HEK293 (cell line): ENCODE results near the gene VPS18.

Source experiments
- CTCF ChIA-PET: fragments of 350-600 bp; formaldehyde crosslinking; extraction: SDS; loops from one replicate; lab custom pipeline; 2021; ENCODE audit warnings: antibody characterized with exemption; lab: Yijun Ruan, JAX
- POLR2A ChIA-PET: fragments of 300-600 bp; formaldehyde crosslinking; extraction: SDS; loops from one replicate; lab custom pipeline; 2020; ENCODE audit warnings: antibody characterized with exemption, inconsistent platforms; lab: Yijun Ruan, JAX
- H3K27ac ChIP-seq: fragments of 200-500 bp; sonication (Bioruptor generic); 2 replicates; pipeline ENCODE4 v1.5.1; 2014; ENCODE audit warnings: low read depth, low read length, control low read depth, inconsistent platforms; ENCODE audit errors: extremely low read depth
- H3K36me3 ChIP-seq, 2 experiments: fragments of 200-500 bp in 1 of 2; sonication (Bioruptor generic) in 1 of 2; 1 replicate in 1 of 2; 2 replicates in 1 of 2; pipeline ENCODE4 v1.5.1; 2014 to 2017; ENCODE audit warnings: inconsistent platforms in 2 of 2, low read length in 2 of 2; ENCODE audit not compliant: control insufficient read depth in 2 of 2, insufficient read depth in 1 of 2
- H3K4me1 ChIP-seq: fragments of 200-500 bp; sonication (Bioruptor generic); 2 replicates; pipeline ENCODE4 v1.5.1; 2014; ENCODE audit warnings: mild to moderate bottlenecking, low read length, inconsistent platforms; ENCODE audit not compliant: control insufficient read depth, insufficient read depth
- H3K4me3 ChIP-seq: 2 replicates; pipeline ENCODE4 v1.5.1; 2011; ENCODE audit warnings: low read depth, mild to moderate bottlenecking, control low read depth, low read length, moderate library complexity
- H3K9me3 ChIP-seq: fragments of 200-500 bp; sonication (Bioruptor generic); 2 replicates; pipeline ENCODE4 v1.5.1; 2014; ENCODE audit warnings: low read depth, low read length, inconsistent platforms; ENCODE audit not compliant: control insufficient read depth, insufficient read depth
- BCL11A ChIP-seq: fragments of 450-650 bp; formaldehyde crosslinking; IDR thresholded peaks from 2 replicates; pipeline ENCODE4 v1.5.1; 2016; ENCODE audit warnings: low read depth, missing biosample characterization, missing genetic modification characterization
- GLIS1 ChIP-seq: fragments of 450-650 bp; formaldehyde crosslinking; IDR thresholded peaks from 2 replicates; pipeline ENCODE4 v1.5.1; 2016; ENCODE audit warnings: missing biosample characterization, missing genetic modification characterization
- MZF1 ChIP-seq: fragments of 450-650 bp; formaldehyde crosslinking; IDR thresholded peaks from 2 replicates; pipeline ENCODE4 v1.5.1; 2017; ENCODE audit warnings: missing biosample characterization, missing genetic modification characterization, borderline replicate concordance
- SP2 ChIP-seq: fragments of 450-650 bp; formaldehyde crosslinking; IDR thresholded peaks from 2 replicates; pipeline ENCODE4 v1.5.1; 2016; ENCODE audit warnings: missing biosample characterization, missing genetic modification characterization
- ZBTB17 ChIP-seq: fragments of 450-650 bp; formaldehyde crosslinking; IDR thresholded peaks from 2 replicates; pipeline ENCODE4 v1.5.1; 2016; ENCODE audit warnings: missing biosample characterization, missing genetic modification characterization
- ZNF155 ChIP-seq: fragments of 450-650 bp; formaldehyde crosslinking; IDR thresholded peaks from 2 replicates; pipeline ENCODE4 v1.5.1; 2016; ENCODE audit warnings: missing biosample characterization, missing genetic modification characterization
- ZNF2 ChIP-seq: fragments of 450-650 bp; formaldehyde crosslinking; IDR thresholded peaks from 2 replicates; pipeline ENCODE4 v1.5.1; 2016; ENCODE audit warnings: missing biosample characterization, missing genetic modification characterization
- ZNF239 ChIP-seq: fragments of 450-650 bp; formaldehyde crosslinking; IDR thresholded peaks from 2 replicates; pipeline ENCODE4 v1.5.1; 2016; ENCODE audit warnings: missing biosample characterization, missing genetic modification characterization
- ZNF324 ChIP-seq: fragments of 450-650 bp; formaldehyde crosslinking; IDR thresholded peaks from 2 replicates; pipeline ENCODE4 v1.5.1; 2016; ENCODE audit warnings: missing biosample characterization, missing genetic modification characterization
- ZNF48 ChIP-seq: fragments of 450-650 bp; formaldehyde crosslinking; IDR thresholded peaks from 2 replicates; pipeline ENCODE4 v1.5.1; 2016; ENCODE audit warnings: missing biosample characterization, missing genetic modification characterization
- ZNF610 ChIP-seq: fragments of 450-650 bp; formaldehyde crosslinking; IDR thresholded peaks from 2 replicates; pipeline ENCODE4 v1.5.1; 2016; ENCODE audit warnings: missing biosample characterization, missing genetic modification characterization, borderline replicate concordance
- ZNF677 ChIP-seq: fragments of 450-650 bp; IDR thresholded peaks from 2 replicates; pipeline ENCODE4 v1.5.0; 2018; ENCODE audit warnings: missing biosample characterization, mild to moderate bottlenecking, missing genetic modification characterization, moderate library complexity
- ZNF76 ChIP-seq: fragments of 450-650 bp; formaldehyde crosslinking; IDR thresholded peaks from 2 replicates; pipeline ENCODE4; 2016; ENCODE audit warnings: low read depth, missing biosample characterization, missing genetic modification characterization, borderline replicate concordance
- TF ChIP-seq, protein P1 (sequence below): fragments of 450-650 bp; formaldehyde crosslinking; IDR thresholded peaks from 2 replicates; pipeline ENCODE4 v1.5.1; 2017; ENCODE audit warnings: missing biosample characterization, missing genetic modification characterization
- TF ChIP-seq, protein P2 (sequence below): fragments of 450-650 bp; formaldehyde crosslinking; IDR thresholded peaks from 2 replicates; pipeline ENCODE4 v1.5.1; 2016; ENCODE audit warnings: missing biosample characterization, missing genetic modification characterization
- TF ChIP-seq, protein P3 (sequence below): fragments of 450-650 bp; formaldehyde crosslinking; IDR thresholded peaks from 2 replicates; pipeline ENCODE4 v1.5.1; 2016; ENCODE audit warnings: missing biosample characterization, missing genetic modification characterization

VPS18 gene

DNA sequence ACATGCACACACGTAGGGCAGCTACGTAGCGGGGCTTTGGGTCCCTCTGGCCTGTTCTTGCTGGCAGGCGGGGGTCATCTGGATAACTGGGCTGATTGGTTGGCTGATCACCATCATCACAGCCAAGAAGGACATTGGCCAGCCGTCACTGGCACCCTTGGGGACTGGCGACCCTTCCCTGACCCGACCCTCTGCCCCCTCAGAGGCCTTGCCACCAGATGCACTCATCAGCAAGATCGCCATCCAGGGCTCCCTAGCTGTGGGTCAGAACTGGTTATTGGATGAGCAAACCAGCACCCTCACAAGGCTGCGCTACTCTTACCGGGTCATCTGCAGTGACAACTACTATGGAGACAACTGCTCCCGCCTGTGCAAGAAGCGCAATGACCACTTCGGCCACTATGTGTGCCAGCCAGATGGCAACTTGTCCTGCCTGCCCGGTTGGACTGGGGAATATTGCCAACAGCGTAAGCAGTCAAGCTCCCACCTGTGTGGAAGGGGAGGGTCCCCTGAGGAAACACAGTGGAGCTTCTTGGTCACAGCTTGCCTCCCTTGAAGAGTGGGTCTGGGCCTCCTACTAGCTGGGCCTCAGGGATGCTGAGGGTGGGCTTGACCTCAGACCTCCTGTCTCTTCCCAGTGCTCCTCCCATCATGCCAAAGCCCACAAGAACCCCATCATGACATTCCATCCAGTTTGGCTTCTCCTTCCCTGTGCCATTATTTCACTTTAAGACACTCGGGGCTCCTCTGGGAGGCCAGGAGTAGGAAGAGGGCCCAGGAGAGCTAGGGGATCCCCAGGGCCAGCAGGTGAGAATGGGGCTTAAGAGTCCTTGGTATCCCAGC lies 37.3 kb downstream of the VPS18 start:
- Histone ChIP-seq H3K27ac (no peak overlapping the region), H3K36me3 (peaks cover 0 to 3% of the 10 kb centered on the region in 2 experiments; a peak in 1 of 3 replicates), H3K9me3 (no peaks in the 10 kb centered on the region), H3K4me1 (no peaks in the 10 kb centered on the region), H3K4me3 (no peak overlapping the region)
- POLR2A ChIA-PET = interaction anchor here (0.8 to 6.1 kb wide), 4 partner anchors 9 to 79 kb away, joined by 3 to 58 read pairs (median 30); partner anchors contain the start of gene CHAC1
- TF ChIP-seq ZNF677 (no peak), SP2 (tag by site-specific recombination) (no peak), ZNF239 (tag by site-specific recombination) (no peak), BCL11A (no peak), ZNF324 (tag by site-specific recombination) (no peak), ZNF48 (tag by site-specific recombination) (no peak), ZNF610 (tag by site-specific recombination) (no peak), ZNF76 (no peak), GLIS1 (no peak)
- TF ChIP-seq, protein P1, sequence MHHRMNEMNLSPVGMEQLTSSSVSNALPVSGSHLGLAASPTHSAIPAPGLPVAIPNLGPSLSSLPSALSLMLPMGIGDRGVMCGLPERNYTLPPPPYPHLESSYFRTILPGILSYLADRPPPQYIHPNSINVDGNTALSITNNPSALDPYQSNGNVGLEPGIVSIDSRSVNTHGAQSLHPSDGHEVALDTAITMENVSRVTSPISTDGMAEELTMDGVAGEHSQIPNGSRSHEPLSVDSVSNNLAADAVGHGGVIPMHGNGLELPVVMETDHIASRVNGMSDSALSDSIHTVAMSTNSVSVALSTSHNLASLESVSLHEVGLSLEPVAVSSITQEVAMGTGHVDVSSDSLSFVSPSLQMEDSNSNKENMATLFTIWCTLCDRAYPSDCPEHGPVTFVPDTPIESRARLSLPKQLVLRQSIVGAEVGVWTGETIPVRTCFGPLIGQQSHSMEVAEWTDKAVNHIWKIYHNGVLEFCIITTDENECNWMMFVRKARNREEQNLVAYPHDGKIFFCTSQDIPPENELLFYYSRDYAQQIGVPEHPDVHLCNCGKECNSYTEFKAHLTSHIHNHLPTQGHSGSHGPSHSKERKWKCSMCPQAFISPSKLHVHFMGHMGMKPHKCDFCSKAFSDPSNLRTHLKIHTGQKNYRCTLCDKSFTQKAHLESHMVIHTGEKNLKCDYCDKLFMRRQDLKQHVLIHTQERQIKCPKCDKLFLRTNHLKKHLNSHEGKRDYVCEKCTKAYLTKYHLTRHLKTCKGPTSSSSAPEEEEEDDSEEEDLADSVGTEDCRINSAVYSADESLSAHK (tag by site-specific recombination) = no peak
- TF ChIP-seq, protein P2, sequence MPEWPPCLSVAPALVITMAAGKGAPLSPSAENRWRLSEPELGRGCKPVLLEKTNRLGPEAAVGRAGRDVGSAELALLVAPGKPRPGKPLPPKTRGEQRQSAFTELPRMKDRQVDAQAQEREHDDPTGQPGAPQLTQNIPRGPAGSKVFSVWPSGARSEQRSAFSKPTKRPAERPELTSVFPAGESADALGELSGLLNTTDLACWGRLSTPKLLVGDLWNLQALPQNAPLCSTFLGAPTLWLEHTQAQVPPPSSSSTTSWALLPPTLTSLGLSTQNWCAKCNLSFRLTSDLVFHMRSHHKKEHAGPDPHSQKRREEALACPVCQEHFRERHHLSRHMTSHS (tag by site-specific recombination) = no peak
- TF ChIP-seq, protein P3, sequence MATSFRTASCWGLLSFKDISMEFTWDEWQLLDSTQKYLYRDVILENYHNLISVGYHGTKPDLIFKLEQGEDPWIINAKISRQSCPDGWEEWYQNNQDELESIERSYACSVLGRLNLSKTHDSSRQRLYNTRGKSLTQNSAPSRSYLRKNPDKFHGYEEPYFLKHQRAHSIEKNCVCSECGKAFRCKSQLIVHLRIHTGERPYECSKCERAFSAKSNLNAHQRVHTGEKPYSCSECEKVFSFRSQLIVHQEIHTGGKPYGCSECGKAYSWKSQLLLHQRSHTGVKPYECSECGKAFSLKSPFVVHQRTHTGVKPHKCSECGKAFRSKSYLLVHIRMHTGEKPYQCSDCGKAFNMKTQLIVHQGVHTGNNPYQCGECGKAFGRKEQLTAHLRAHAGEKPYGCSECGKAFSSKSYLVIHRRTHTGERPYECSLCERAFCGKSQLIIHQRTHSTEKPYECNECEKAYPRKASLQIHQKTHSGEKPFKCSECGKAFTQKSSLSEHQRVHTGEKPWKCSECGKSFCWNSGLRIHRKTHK (tag by site-specific recombination) = no peak
- CTCF ChIA-PET = interaction anchor here (0.7 to 5.0 kb wide), 14 partner anchors 10 to 343 kb away, joined by 3 to 32 read pairs (median 6); partner anchors contain the start of gene CHAC1

DNA sequence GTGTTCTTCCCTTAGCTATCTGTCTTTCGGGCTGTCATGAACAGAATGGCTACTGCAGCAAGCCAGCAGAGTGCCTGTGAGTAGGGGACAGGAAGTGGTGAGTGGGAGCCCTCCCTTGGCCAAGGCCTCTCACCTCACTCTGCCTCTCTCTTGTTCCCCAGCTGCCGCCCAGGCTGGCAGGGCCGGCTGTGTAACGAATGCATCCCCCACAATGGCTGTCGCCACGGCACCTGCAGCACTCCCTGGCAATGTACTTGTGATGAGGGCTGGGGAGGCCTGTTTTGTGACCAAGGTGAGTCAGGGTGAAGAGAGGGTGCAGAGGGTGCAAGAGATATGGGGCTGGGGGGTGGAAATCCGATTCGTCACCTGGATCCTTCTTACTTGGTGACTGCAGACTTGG lies 37.9 kb downstream of the VPS18 start:
- POLR2A ChIA-PET = interaction anchor here (6.1 kb wide), 1 partner anchor 9 kb away, joined by 58 read pairs; no protein-coding TSS in a partner anchor
- Histone ChIP-seq H3K27ac (no peak overlapping the region), H3K4me3 (no peak overlapping the region)
- TF ChIP-seq ZNF155 (tag by site-specific recombination) (no peak), ZNF2 (tag by site-specific recombination) (no peak), ZBTB17 (tag by site-specific recombination) (no peak), MZF1 (tag by site-specific recombination) (no peak)
- TF ChIP-seq, all 188 proteins: peak for 0
- no peaks in the 10 kb centered on the region for H3K9me3 ChIP-seq
- CTCF ChIA-PET = interaction anchor here (0.8 to 5.0 kb wide), 4 partner anchors 9 to 28 kb away, joined by 3 to 32 read pairs (median 24); partner anchors contain the start of gene CHAC1
- no peaks in the 10 kb centered on the region for H3K4me1 ChIP-seq
- H3K36me3 ChIP-seq = peaks cover 0 to 3% of the 10 kb centered on the region in 2 experiments; a peak in 1 of 3 replicates
